ENCODE results near the gene ARHGAP44.

The ARHGAP44 gene

DNA sequence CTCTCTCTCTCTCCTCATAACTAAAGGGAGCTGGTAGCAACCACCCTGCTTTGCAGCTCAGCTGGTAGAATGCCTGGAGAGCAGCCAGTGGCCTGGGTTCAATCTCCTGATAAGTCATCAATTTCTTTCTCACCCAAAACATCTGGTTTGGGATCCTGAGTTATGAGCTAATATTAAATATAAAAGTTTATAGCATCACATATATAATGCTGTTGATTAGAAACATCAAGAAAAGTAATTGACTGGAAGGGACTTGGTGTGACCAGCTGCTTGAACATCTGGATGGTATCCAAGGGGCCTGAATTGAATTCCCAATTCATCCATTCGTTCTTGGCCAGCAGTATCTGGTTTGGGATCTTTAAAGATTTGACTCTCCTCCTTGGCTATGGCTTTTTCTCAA lies 240.8 kb downstream of the ARHGAP44 start:
- no peak overlapping the region for H3K27ac ChIP-seq
- ChIA-PET POLR2A (ENCODE audit: low non-redundant PET) (no interaction called here), CTCF (interaction anchor here (0.6 to 1.4 kb wide), 7 partner anchors 11 to 1272 kb away, joined by 3 to 7 read pairs (median 4); no protein-coding TSS in a partner anchor)
- no peak for DNase-seq (ENCODE audit: low spot score)
- no peak for TF ChIP-seq CTCF (conservative IDR thresholded peaks at IDR 0.05; ENCODE audit: low read depth)

DNA sequence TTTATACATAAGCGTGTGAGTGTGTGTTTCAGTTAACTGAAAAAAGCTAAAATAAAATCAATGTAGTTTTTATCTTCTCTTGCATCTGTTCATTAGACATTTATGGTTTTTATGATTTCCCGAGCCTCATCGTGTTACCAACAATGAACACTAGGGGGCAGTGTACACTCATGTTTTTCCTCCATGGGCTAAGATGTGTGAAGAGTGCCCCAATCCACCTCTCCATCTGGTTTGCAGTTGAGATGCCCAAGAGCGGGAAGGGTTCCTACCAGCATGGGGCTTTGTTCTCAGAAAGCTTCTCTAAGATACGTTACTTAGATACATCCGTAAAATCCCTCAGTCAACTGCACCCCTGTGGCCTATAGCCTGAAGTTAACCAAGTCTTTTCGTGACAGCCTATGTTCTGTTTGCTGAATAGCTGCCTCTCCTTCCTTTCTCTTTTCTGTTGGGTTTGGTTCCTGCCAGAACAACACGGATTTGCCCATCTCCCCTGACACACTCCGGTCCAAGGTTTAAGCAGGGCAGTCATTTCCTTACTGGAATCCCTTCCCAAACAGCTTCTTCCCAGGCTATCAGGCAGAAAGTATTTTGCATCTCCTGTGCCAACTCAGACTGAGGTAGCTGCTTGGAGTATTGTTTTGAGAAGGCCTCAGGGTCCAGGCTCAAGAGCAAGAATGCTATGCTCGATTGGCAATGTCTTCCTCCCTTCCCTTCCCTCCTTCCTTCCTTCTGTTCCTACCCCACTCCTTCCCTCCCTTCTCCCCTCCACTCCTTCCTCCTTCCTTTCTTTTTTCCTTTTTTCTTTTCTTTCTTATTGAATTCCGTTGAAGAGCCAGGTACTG lies 241.4 kb downstream of the ARHGAP44 start:
- TF ChIP-seq CTCF (conservative IDR thresholded peaks at IDR 0.05; ENCODE audit: low read depth): peak; percentile 68
- DNase-seq (ENCODE audit: low spot score): peak; percentile 34
- no peak overlapping the region for H3K27ac ChIP-seq
- POLR2A ChIA-PET (ENCODE audit: low non-redundant PET): no interaction called here
- CTCF ChIA-PET: interaction anchor here (0.5 to 1.7 kb wide), 16 partner anchors 9 to 1271 kb away, joined by 3 to 7 read pairs (median 4); partner anchors contain the start of gene ELAC2

DNA sequence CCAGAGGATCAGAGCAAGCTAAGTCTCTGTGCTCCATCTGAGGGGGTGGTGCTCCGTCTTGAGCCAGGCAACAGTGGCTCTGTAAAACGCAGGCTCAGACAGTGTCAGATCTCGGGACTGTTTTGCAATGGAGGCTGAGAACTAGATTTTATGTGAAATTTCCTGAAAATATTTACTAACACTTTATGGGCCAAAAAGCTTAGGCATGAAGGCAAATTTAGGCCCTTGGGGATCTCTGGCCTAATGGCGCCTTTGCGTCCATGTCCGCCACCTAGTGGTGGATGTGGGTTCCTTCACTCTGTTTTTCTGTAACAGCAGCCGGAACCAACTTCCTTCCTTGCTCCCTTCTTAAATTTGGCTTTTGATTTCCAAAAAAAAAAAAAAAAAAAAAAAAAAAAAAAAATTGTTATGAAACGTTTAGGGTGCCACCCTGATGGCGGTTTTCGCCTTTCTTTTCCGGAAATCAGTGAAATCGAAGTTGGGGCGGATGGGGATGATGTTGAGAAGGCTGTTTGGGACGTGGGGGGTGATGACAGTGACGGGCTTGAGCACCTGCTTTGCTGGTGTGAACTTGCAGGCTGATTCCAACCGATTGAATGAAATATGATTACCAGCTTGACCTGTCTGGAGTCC lies 242.5 kb downstream of the ARHGAP44 start:
- POLR2A ChIA-PET (ENCODE audit: low non-redundant PET): no interaction called here

GRCh38 chr17:13035420-13035819 lies 246.1 kb downstream of the ARHGAP44 start:
- POLR2A ChIA-PET (ENCODE audit: low non-redundant PET): no interaction called here

More for the DNA sequence above, 242.5 kb downstream of the ARHGAP44 start:
- CTCF ChIA-PET: interaction anchor here (0.6 to 1.7 kb wide), 8 partner anchors 10 to 1487 kb away, joined by 3 to 6 read pairs (median 4); partner anchors contain the start of gene ELAC2
- TF ChIP-seq CTCF (conservative IDR thresholded peaks at IDR 0.05; ENCODE audit: low read depth): peak; percentile 76
- H3K27ac ChIP-seq: no peak overlapping the region
- peak; percentile 49 for DNase-seq (ENCODE audit: low spot score)

DNA sequence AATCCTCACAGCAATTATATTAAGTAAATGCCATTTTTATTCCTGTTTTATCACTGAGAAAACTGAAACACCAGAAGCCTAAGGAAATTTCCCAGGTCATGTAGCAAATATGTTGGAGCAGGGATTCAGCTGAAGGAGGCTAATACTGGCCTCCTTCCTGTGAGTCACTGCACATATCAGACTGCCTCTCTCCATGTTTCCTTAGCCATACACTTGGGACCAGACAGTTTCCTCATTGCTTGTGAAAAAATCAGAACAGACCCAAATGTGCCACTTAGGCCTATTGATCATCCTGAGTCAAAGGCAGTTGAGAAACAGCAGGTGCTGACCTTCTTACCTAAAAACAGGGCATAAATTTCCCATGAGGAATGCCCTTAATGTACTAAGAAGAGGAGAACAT lies 247.5 kb downstream of the ARHGAP44 start:
- ChIA-PET POLR2A (ENCODE audit: low non-redundant PET) (no interaction called here), CTCF (no interaction called here)
- H3K27ac ChIP-seq: no peak overlapping the region
- DNase-seq (ENCODE audit: low spot score): no peak
- TF ChIP-seq CTCF (conservative IDR thresholded peaks at IDR 0.05; ENCODE audit: low read depth): no peak

More at GRCh38 chr17:13035420-13035819, 246.1 kb downstream of the ARHGAP44 start:
- H3K27ac ChIP-seq: no peak overlapping the region
- CTCF ChIA-PET: no interaction called here
- no peak for TF ChIP-seq CTCF (conservative IDR thresholded peaks at IDR 0.05; ENCODE audit: low read depth)
- no peak for DNase-seq (ENCODE audit: low spot score)

DNA sequence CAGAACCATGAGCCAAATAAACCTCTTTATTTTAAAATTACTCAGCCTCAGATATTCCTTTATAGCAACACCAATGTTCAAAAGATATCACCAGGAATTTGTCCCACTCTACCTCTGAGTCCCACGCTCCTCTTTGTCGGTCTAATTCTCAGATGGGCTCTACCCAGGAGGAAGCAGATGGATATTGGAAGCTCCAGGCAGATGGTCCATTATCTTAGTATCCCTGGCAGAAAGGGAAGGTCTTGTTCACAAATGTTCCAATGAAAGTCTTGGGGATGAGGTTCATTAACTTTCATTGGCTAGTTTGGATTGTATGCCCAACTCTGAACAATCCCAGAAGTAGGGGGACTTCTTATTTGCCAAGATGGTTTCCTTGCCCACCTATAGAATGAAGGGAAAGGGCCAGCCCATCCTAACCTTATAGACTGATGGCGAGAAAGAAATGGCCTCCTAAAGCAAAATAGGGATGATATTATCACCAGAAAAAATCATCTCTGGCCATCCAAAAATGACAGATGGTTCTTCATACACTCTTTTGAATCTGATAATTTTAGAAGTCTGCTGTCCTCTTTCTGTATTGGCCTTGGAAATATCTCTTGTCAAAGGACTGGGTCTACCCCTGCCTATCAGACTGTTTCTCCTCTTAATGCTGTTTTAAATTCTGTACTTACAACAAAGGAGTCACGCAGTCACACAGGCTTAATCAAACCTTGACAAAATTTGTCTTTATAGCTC lies 249.8 kb downstream of the ARHGAP44 start:
- ChIA-PET CTCF (no interaction called here), POLR2A (ENCODE audit: low non-redundant PET) (no interaction called here)
- no peak overlapping the region for H3K27ac ChIP-seq
- DNase-seq (ENCODE audit: low spot score): no peak
- TF ChIP-seq CTCF (conservative IDR thresholded peaks at IDR 0.05; ENCODE audit: low read depth): no peak

All from RWPE1 (cell line).